Cardiac fibroblast (primary cell): Measurements from ENCODE around the gene CALCR.

Experiments used
- DNase-seq, 2 donors: peaks; one replicate each; pipeline versions ENCODE4 v3.0.0 to v3.0.0-alpha.2; 2010; ENCODE audit warnings: low read depth in 2 of 2
- H3K4me3 ChIP-seq, 2 donors: replicated peaks in 1 of 2; 1 replicate in 1 of 2; 2 replicates in 1 of 2; pipeline ENCODE4 v1.5.1; 2011; ENCODE audit warnings: low read depth in 2 of 2, low read length in 2 of 2, mild to moderate bottlenecking in 2 of 2, moderate library complexity in 1 of 2
- CTCF ChIP-seq: IDR thresholded peaks from one replicate; pipeline ENCODE4 v1.5.1; 2011; ENCODE audit warnings: low read depth, mild to moderate bottlenecking, low read length, inconsistent platforms

CALCR gene

GRCh38 chr7:93575555-93576399 is 1.3 kb upstream of the CALCR start:
- TF ChIP-seq CTCF, result no peak
- DNase-seq, result no peak
- no peak overlapping the region for H3K4me3 ChIP-seq

GRCh38 chr7:93574269-93574645 is 267 bp downstream of the CALCR start:
- no peak for TF ChIP-seq CTCF
- DNase-seq, result no peak
- H3K4me3 ChIP-seq, result no peak overlapping the region

GRCh38 chr7:93569189-93569588 is 5.3 kb downstream of the CALCR start:
- H3K4me3 ChIP-seq, result no peak overlapping the region
- TF ChIP-seq CTCF, result no peak
- DNase-seq, result no peak

- TF ChIP-seq CTCF, result no peak
- H3K4me3 ChIP-seq, result no peak overlapping the region
- DNase-seq, result peak in 1 of 2 donors; percentile 58
These were observed 7.6 kb downstream of the CALCR start for GRCh38 chr7:93566876-93567275.

- no peak overlapping the region for H3K4me3 ChIP-seq
- no peak for DNase-seq
- no peak for TF ChIP-seq CTCF
These were observed 10.9 kb downstream of the CALCR start for GRCh38 chr7:93563584-93563983.

GRCh38 chr7:93562936-93563335 is 11.6 kb downstream of the CALCR start:
- TF ChIP-seq CTCF, result no peak
- no peak for DNase-seq
- H3K4me3 ChIP-seq, result no peak overlapping the region

- TF ChIP-seq CTCF, result no peak
- no peak for DNase-seq
- no peak overlapping the region for H3K4me3 ChIP-seq
These were observed 12.4 kb downstream of the CALCR start for GRCh38 chr7:93562106-93562505.
